ENCODE measurements around the gene SLC12A7.

SLC12A7 gene

GRCh38 chr5:1044117-1044516 lies 67.7 kb downstream of the SLC12A7 start:
- DNase-seq (ENCODE audit: extremely low spot score): no peak
- ChIA-PET CTCF (no interaction called here), POLR2A (no interaction called here)
- TF ChIP-seq CTCF (IDR thresholded peaks at IDR 0.05; ENCODE audit: control extremely low read depth, extremely low read depth, low read depth, missing control alignments): no peak

- ChIA-PET POLR2A (no interaction called here), CTCF (no interaction called here)
- DNase-seq (ENCODE audit: extremely low spot score): no peak
- TF ChIP-seq CTCF (IDR thresholded peaks at IDR 0.05; ENCODE audit: control extremely low read depth, extremely low read depth, low read depth, missing control alignments): no peak
Measured at GRCh38 chr5:1043327-1043726, 68.5 kb downstream of the SLC12A7 start.

GRCh38 chr5:1042626-1043025 lies 69.2 kb downstream of the SLC12A7 start:
- POLR2A ChIA-PET: no interaction called here
- TF ChIP-seq CTCF (IDR thresholded peaks at IDR 0.05; ENCODE audit: control extremely low read depth, extremely low read depth, low read depth, missing control alignments): no peak
- CTCF ChIA-PET: no interaction called here

GRCh38 chr5:1041225-1042143 lies 70.4 kb downstream of the SLC12A7 start:
- CTCF ChIA-PET: no interaction called here
- no peak for DNase-seq (ENCODE audit: extremely low spot score)
- POLR2A ChIA-PET: no interaction called here
- no peak for TF ChIP-seq CTCF (IDR thresholded peaks at IDR 0.05; ENCODE audit: control extremely low read depth, extremely low read depth, low read depth, missing control alignments)

More at GRCh38 chr5:1042626-1043025, 69.2 kb downstream of the SLC12A7 start:
- DNase-seq (ENCODE audit: extremely low spot score): no peak

- DNase-seq (ENCODE audit: extremely low spot score): no peak
- CTCF ChIA-PET: no interaction called here
- POLR2A ChIA-PET: no interaction called here
- no peak for TF ChIP-seq CTCF (IDR thresholded peaks at IDR 0.05; ENCODE audit: control extremely low read depth, extremely low read depth, low read depth, missing control alignments)
Measured at GRCh38 chr5:1040571-1040970, 71.3 kb downstream of the SLC12A7 start.

- no peak for DNase-seq (ENCODE audit: extremely low spot score)
- ChIA-PET CTCF (no interaction called here), POLR2A (no interaction called here)
- TF ChIP-seq CTCF (IDR thresholded peaks at IDR 0.05; ENCODE audit: control extremely low read depth, extremely low read depth, low read depth, missing control alignments): no peak
Measured at GRCh38 chr5:1039706-1040260, 72.1 kb downstream of the SLC12A7 start.

Data from GM10248 (cell line).